Measurements from ENCODE around the gene GGA1. TPM values are rescaled to one million over a fixed set of nuclear protein-coding genes. Genes with fewer than 3 reads are reported as not detected.

GGA1 gene
- total and polyA plus RNA-seq, 9 of the 15 experiments (the other 6 are each of a cell fraction or from before 2014, with no cell fraction given) = 1.5 to 69.5 (median 31.6) TPM

DNA sequence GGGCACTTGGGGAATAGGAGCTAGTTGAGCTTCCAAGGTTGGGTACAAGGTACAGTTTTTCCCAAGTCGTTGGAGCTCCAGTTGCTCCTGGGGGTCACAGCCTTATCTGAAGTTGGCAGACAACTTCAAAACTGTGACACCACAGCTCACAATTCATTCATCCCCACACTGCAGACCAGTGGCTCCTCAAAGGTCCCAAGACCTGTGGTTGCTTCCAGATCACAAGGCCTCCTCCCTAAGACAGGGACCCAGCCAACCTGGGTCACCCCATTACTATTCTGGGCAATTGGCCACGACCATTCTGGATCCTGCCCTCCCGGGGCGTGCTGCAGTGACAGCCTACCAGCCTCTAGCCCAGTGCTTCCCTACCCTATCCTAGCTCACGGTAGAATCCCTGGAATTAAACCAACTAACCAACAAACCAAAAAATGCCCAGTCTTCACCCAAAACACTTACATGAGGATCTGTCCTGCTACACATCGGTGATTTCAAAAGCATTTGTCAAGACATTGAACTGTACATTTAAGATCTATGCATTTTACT, 49.0 kb downstream of the GGA1 start (continued):
- TF ChIP-seq, protein P1, sequence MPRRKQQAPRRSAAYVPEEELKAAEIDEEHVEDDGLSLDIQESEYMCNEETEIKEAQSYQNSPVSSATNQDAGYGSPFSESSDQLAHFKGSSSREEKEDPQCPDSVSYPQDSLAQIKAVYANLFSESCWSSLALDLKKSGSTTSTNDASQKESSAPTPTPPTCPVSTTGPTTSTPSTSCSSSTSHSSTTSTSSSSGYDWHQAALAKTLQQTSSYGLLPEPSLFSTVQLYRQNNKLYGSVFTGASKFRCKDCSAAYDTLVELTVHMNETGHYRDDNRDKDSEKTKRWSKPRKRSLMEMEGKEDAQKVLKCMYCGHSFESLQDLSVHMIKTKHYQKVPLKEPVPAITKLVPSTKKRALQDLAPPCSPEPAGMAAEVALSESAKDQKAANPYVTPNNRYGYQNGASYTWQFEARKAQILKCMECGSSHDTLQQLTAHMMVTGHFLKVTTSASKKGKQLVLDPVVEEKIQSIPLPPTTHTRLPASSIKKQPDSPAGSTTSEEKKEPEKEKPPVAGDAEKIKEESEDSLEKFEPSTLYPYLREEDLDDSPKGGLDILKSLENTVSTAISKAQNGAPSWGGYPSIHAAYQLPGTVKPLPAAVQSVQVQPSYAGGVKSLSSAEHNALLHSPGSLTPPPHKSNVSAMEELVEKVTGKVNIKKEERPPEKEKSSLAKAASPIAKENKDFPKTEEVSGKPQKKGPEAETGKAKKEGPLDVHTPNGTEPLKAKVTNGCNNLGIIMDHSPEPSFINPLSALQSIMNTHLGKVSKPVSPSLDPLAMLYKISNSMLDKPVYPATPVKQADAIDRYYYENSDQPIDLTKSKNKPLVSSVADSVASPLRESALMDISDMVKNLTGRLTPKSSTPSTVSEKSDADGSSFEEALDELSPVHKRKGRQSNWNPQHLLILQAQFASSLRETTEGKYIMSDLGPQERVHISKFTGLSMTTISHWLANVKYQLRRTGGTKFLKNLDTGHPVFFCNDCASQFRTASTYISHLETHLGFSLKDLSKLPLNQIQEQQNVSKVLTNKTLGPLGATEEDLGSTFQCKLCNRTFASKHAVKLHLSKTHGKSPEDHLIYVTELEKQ (CRISPR knock-in tag; IDR thresholded peaks at IDR 0.05) = no peak
- TF ChIP-seq ADNP (tag; IDR thresholded peaks at IDR 0.05) (no peak), TAF1 (IDR thresholded peaks at IDR 0.05; ENCODE audit: control insufficient read depth, extremely low read depth, insufficient read depth, low read length, severe bottlenecking) (peak; percentile 14), ZNF146 (CRISPR knock-in tag; IDR thresholded peaks at IDR 0.05; ENCODE audit: unreplicated experiment) (no peak), TCF7 (IDR thresholded peaks at IDR 0.05; ENCODE audit: borderline replicate concordance) (no peak), EHMT2 (IDR thresholded peaks at IDR 0.05) (no peak), HMG20A (CRISPR knock-in tag; conservative IDR thresholded peaks at IDR 0.05) (no peak), SRSF7 (optimal IDR thresholded peaks at IDR 0.05; ENCODE audit: low read depth, low read length) (no peak), POLR2AphosphoS5 (IDR thresholded peaks at IDR 0.05; ENCODE audit: control insufficient read depth, insufficient read depth, low read depth, low read length) (peak; percentile 68), TBP (optimal IDR thresholded peaks at IDR 0.05; ENCODE audit: low read depth, low read length) (peak; percentile 67), BCL6 (CRISPR knock-in tag; IDR thresholded peaks at IDR 0.05) (no peak), ZNF717 (CRISPR knock-in tag; IDR thresholded peaks at IDR 0.05) (no peak), SMARCA4 (IDR thresholded peaks at IDR 0.05) (no peak), CBFA2T2 (conservative IDR thresholded peaks at IDR 0.05) (no peak), MAZ (CRISPR knock-in tag; conservative IDR thresholded peaks at IDR 0.05 in 1 of 2, IDR thresholded peaks at IDR 0.05 in 1 of 2) (no peak), POLR2H (tag; IDR thresholded peaks at IDR 0.05; ENCODE audit: low read depth) (no peak), SMARCE1 (IDR thresholded peaks at IDR 0.05) (no peak), ZNF311 (CRISPR knock-in tag; IDR thresholded peaks at IDR 0.05) (no peak), SMC3 (conservative IDR thresholded peaks at IDR 0.05; ENCODE audit: insufficient read depth, low read depth, low read length) (no peak)
- TF ChIP-seq, protein P2, sequence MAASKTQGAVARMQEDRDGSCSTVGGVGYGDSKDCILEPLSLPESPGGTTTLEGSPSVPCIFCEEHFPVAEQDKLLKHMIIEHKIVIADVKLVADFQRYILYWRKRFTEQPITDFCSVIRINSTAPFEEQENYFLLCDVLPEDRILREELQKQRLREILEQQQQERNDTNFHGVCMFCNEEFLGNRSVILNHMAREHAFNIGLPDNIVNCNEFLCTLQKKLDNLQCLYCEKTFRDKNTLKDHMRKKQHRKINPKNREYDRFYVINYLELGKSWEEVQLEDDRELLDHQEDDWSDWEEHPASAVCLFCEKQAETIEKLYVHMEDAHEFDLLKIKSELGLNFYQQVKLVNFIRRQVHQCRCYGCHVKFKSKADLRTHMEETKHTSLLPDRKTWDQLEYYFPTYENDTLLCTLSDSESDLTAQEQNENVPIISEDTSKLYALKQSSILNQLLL (CRISPR knock-in tag; IDR thresholded peaks at IDR 0.05; ENCODE audit: borderline replicate concordance) = no peak
- TF ChIP-seq, protein P3, sequence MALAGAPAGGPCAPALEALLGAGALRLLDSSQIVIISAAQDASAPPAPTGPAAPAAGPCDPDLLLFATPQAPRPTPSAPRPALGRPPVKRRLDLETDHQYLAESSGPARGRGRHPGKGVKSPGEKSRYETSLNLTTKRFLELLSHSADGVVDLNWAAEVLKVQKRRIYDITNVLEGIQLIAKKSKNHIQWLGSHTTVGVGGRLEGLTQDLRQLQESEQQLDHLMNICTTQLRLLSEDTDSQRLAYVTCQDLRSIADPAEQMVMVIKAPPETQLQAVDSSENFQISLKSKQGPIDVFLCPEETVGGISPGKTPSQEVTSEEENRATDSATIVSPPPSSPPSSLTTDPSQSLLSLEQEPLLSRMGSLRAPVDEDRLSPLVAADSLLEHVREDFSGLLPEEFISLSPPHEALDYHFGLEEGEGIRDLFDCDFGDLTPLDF (CRISPR knock-in tag; IDR thresholded peaks at IDR 0.05) = no peak
- TF ChIP-seq, protein P4, sequence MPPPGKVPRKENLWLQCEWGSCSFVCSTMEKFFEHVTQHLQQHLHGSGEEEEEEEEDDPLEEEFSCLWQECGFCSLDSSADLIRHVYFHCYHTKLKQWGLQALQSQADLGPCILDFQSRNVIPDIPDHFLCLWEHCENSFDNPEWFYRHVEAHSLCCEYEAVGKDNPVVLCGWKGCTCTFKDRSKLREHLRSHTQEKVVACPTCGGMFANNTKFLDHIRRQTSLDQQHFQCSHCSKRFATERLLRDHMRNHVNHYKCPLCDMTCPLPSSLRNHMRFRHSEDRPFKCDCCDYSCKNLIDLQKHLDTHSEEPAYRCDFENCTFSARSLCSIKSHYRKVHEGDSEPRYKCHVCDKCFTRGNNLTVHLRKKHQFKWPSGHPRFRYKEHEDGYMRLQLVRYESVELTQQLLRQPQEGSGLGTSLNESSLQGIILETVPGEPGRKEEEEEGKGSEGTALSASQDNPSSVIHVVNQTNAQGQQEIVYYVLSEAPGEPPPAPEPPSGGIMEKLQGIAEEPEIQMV (tag; conservative IDR thresholded peaks at IDR 0.05; ENCODE audit: low read depth) = no peak

Measured in K562 (cell line).